HG02759 (cell line): ENCODE results near the gene HSD17B14.

Experiments used
- ATAC-seq: cut with Tn5 transposase; IDR thresholded peaks from one replicate; pipeline ENCODE4 v1.9.1; 2021; ENCODE audit warnings: mild to moderate bottlenecking, moderate library complexity; ENCODE audit not compliant: unreplicated experiment

HSD17B14 gene

DNA sequence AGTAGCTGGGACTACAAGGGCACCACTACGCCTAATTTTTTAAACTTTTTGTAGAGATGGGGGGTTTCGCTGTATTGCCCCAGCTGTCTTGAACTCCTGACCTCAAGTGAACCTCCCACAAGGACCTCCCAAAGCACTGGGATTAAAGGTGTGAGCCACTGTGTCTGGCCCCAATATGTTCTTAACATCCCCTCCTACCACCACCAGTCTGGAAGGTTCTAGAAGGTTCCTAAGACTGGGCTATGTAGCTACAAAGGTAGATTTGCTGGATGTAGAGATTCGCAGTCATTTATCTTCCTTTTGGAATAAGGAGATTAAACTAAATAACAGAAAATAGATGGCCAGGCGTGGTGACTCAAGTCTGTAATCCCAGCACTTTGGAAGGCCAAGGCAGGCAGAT is 5.3 kb downstream of the HSD17B14 start:
- no peak for ATAC-seq

DNA sequence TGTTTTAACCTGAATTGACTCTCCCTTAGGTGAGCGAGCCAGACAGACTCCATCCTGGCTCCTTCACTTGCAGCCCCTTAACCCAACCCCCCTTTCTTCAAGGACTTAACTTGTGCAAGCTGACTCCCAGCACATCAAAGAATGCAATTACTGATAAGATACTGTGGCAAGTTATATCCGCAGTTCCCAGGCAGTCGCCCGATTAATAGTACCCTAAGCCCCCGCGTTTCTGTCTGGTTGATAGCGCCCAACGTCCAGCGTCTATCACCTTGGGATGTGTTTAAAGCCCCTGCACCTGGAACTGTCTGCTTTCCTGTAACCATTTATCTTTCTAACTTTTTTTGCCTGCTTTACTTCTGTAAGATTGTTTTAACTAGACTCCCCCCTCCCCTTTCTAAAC is 6.2 kb downstream of the HSD17B14 start:
- ATAC-seq: no peak

GRCh38 chr19:48826606-48827020 is 9.7 kb downstream of the HSD17B14 start:
- no peak for ATAC-seq

DNA sequence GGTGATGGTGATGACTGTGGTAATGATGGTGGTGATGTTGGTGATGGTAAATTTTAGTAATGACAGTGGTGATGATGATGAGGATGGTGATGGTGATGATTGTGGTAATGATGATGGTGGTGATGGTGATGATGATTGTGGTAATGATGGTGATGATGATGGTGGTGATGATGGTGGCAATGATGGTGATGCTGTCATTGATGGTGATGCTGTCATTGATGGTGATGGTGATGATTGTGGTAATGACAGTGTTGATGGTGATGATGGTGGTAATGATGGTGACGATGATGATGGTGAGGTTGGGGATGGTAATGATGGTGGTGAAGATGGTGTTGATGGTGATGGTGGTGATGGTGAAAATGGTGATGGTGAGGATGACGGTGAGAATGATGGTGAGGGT is 13.8 kb downstream of the HSD17B14 start:
- ATAC-seq: no peak

GRCh38 chr19:48821633-48822032 is 14.7 kb downstream of the HSD17B14 start:
- ATAC-seq: no peak

DNA sequence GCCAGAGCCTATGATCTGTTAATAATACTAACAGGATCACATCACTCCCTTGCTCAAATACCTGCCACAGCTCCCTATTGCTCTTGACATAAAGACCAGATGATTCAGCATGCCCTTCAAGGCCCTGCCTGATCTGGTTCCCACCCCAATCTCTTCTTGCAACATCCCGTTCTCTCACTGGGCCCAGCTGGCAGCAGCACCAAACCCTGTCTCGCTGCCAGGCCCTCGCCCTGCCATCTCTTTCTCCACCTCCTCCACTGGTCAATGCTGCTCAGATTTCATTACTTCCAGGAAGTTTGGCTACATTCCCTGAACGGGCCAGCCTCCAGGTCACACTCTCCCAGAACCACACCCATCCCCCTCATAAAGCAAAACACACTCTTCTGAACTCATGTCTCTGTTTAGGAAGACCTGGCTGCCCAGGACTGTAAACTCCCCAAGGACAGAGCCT is 16.9 kb downstream of the HSD17B14 start:
- no peak for ATAC-seq

DNA sequence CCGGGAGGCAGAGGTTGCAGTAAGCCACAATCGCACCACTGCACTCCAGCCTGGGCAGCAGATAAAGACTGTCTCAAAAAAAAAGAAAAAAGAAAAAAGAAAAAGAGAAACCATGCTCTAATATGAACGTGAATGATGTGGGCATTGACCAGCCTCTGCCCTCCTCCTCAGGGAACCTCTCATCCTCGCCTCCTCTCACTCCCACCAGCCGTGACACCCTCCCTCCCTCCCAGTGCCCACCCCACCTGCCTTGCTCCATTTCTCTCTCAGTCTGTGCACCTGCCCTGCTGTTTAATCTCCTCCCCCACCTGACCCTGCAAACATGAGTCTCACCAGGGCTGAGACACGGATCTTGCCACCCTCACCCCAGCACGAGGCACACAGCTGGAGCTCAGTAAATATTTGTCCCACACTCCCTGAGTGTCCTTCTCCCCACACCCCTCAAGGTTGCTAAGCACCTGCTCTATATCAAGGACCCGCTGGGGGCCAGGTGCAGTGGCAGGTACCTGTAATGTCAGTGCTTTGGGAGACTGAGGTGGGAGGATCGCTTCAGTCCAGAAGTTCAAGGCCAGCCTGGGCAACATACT is 18.0 kb downstream of the HSD17B14 start:
- no peak for ATAC-seq

- no peak for ATAC-seq
Observed at GRCh38 chr19:48817585-48818124, 18.6 kb downstream of the HSD17B14 start.

DNA sequence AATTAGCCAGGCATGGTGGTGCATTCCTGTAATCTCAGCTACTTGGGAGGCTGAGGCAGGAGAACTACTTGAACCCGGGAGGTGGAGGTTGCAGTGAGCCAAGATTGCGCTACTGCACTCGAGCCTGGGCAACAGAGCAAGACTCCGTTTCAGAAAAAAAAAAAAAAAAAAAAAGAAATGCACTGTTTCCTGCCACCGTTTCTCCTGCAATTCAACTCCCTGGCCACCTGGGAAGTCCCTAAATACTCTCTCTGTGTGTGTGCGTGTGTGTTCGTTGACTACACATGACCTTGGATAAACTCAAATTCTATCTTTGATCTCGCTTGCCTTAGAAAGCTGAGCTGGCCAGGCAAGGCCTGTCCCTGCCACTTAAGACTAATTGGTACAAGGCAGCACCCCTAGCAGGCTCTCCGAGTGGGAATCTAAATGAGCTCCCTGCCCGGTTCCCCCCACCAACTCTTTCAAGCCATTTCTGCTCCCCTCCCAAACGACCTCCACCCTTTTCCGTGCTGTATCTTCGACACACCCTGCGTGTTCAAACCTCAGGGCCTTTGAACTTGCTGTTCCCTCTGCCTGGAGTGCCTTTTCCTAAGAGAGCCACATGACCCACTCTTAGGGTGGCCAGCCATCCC is 20.3 kb downstream of the HSD17B14 start:
- ATAC-seq: no peak

GRCh38 chr19:48814895-48815294 is 21.4 kb downstream of the HSD17B14 start:
- ATAC-seq: no peak

- no peak for ATAC-seq
Observed at GRCh38 chr19:48813123-48813913, 23.0 kb downstream of the HSD17B14 start.

- peak; percentile 66 for ATAC-seq
Observed at GRCh38 chr19:48812094-48812929, 24.0 kb downstream of the HSD17B14 start.

DNA sequence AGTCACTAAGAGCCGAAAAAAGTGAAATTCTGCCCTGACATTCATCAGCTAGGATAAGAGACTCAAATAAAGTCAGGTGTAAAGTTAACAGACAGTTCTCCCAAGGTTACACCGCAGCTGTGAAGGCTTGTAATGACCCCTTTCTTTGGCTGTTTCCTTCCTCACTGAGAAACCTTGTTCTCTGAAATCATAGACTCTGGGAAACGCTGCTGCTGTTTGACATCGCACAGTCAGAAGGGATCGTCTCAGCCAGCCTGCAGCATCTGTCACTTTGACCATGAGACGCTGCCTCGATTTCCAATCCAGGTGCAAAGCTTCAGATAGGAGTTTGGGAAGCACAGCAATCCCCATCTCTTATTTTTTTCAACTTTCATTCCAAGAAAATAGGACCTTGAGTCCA is 26.1 kb downstream of the HSD17B14 start:
- ATAC-seq: no peak

DNA sequence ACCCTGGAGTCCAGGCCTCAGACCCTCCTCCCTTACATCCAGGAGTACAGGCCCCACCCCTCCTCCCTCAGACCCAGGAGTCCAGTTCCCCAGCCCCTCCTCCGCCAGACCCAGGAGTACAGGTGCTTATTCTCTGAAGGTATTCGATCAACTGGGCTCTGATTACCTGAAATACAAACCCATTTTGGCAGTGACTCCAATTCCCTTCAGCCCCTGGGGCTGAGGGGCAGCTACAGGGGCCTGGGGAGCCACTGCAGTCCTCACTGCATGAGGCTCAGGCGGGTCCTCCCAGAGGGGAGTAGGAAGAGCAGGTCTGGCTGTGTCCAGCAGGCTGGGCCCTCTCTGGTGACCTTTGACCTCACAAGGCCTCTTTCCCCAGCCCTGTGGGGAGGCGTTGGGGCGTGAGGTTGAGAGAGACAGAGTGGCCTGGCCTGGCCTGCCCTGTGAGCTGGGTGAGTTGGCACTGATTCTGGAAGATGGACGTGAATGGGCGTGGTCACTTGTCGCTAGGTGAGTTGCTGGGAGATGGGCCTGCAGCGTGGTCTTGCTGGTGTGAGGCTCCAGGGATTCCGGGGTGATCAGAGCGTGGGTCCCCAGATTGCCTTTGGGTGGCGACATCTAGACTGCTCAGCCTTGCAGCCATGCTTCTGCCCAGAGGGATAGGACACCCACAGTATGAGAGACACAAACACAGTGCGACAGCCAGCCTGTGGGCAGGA is 28.5 kb downstream of the HSD17B14 start:
- no peak for ATAC-seq

GRCh38 chr19:48806818-48807589 is 29.3 kb downstream of the HSD17B14 start:
- ATAC-seq: no peak

DNA sequence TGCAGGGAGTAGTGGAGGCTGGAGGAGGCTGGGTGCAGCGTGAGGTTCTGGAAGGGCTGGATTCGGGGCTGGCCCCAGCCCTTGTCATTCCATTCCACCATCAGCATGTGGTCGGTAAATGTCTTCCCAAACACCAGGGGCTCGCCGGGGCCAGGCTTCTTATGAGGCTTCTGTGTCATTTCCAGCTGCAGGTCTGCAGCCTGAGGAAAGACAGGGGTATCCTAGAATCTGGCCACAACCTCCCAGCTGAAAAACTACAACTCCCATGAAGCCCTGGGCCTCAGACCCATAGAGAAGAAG is 29.8 kb downstream of the HSD17B14 start:
- no peak for ATAC-seq

DNA sequence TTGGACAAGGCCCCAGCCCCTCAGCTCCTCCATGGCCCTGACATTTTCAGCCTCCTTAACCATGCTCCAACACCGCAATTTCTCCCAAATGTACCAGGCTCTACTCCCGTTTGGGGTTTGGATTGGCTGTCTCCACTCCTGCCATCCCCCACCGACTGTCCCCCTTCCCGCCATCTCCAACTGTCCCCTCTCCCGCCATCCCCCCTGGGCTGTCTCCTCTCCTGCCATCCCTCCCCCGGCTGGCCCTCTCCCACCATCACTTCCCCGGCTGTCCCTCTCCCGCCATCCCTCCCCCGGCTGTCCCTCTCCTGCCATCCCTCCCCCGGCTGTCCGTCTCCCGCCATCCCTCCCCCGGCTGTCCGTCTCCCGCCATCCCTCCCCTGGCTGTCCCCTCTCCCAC is 30.8 kb downstream of the HSD17B14 start:
- no peak for ATAC-seq

- no peak for ATAC-seq
Observed at GRCh38 chr19:48804496-48804895, 31.8 kb downstream of the HSD17B14 start.

- no peak for ATAC-seq
Observed at GRCh38 chr19:48802623-48803022, 33.7 kb downstream of the HSD17B14 start.
